HEK293T (cell line): Measurements from ENCODE around the gene SCAMP1.

Experiments used
- CTCF ChIA-PET: fragments of 350-600 bp; formaldehyde crosslinking; extraction: SDS; loops from one replicate; lab custom pipeline; 2021; ENCODE audit warnings: antibody characterized with exemption, inconsistent platforms; lab: Yijun Ruan, JAX
- POLR2A ChIA-PET: fragments of 350-600 bp; formaldehyde crosslinking; extraction: SDS; loops from one replicate; lab custom pipeline; 2020; ENCODE audit warnings: antibody characterized with exemption, inconsistent platforms; lab: Yijun Ruan, JAX
- DNase-seq: peaks from one replicate; pipeline ENCODE4 v3.0.0; 2012; ENCODE audit warnings: mixed read lengths; ENCODE audit errors: extremely low spot score
- ARNT ChIP-seq: fragments of 450-650 bp; IDR thresholded peaks from 2 replicates; pipeline ENCODE4 v1.6.1; 2017; ENCODE audit warnings: mild to moderate bottlenecking
- BHLHE40 ChIP-seq: fragments of 450-650 bp; IDR thresholded peaks from 2 replicates; pipeline ENCODE4 v1.6.1; 2016; ENCODE audit warnings: mild to moderate bottlenecking, moderate library complexity, borderline replicate concordance
- CTBP1 ChIP-seq: fragments of 450-650 bp; IDR thresholded peaks from 2 replicates; pipeline ENCODE4 v1.6.1; 2016; ENCODE audit warnings: borderline replicate concordance
- ELF4 ChIP-seq: fragments of 450-650 bp; IDR thresholded peaks from 2 replicates; pipeline ENCODE4 v1.6.1; 2017; ENCODE audit warnings: antibody characterized with exemption
- FOXA1 ChIP-seq: fragments of 450-650 bp; IDR thresholded peaks from 2 replicates; pipeline ENCODE4 v1.6.1; 2016; ENCODE audit warnings: mild to moderate bottlenecking
- FOXK2 ChIP-seq: fragments of 450-650 bp; IDR thresholded peaks from 2 replicates; pipeline ENCODE4 v1.6.1; 2016; ENCODE audit warnings: mild to moderate bottlenecking
- FOXM1 ChIP-seq: fragments of 450-650 bp; IDR thresholded peaks from 2 replicates; pipeline ENCODE4 v1.6.1; 2017; ENCODE audit warnings: mild to moderate bottlenecking, borderline replicate concordance
- HDGF ChIP-seq: fragments of 450-650 bp; IDR thresholded peaks from 2 replicates; pipeline ENCODE4 v1.6.1; 2017; ENCODE audit warnings: antibody characterized with exemption, borderline replicate concordance
- L3MBTL2 ChIP-seq: fragments of 450-650 bp; conservative IDR thresholded peaks from 2 replicates; pipeline ENCODE4 v1.6.1; 2016; ENCODE audit warnings: mild to moderate bottlenecking
- LEF1 ChIP-seq: fragments of 450-650 bp; IDR thresholded peaks from 2 replicates; pipeline ENCODE4 v1.6.1; 2017; ENCODE audit warnings: mild to moderate bottlenecking, borderline replicate concordance
- NFRKB ChIP-seq: fragments of 450-650 bp; IDR thresholded peaks from 2 replicates; pipeline ENCODE4 v1.6.1; 2016; ENCODE audit warnings: mild to moderate bottlenecking, moderate library complexity
- PKNOX1 ChIP-seq: fragments of 450-650 bp; IDR thresholded peaks from 2 replicates; pipeline ENCODE4 v1.6.1; 2016
- SP1 ChIP-seq: fragments of 450-650 bp; IDR thresholded peaks from 2 replicates; pipeline ENCODE4 v1.6.1; 2017
- SUZ12 ChIP-seq: fragments of 450-650 bp; IDR thresholded peaks from 2 replicates; pipeline ENCODE4 v1.6.1; 2016; ENCODE audit warnings: mild to moderate bottlenecking
- TARDBP ChIP-seq: fragments of 450-650 bp; IDR thresholded peaks from 2 replicates; pipeline ENCODE4 v1.6.1; 2016
- ZNF384 ChIP-seq: fragments of 450-650 bp; IDR thresholded peaks from 2 replicates; pipeline ENCODE4 v1.6.1; 2016

The SCAMP1 gene

GRCh38 chr5:78475370-78475769 lies 115.0 kb downstream of the SCAMP1 start:
- CTCF ChIA-PET, result no interaction called here
- TF ChIP-seq CTBP1 (no peak), TARDBP (no peak), NFRKB (no peak), BHLHE40 (no peak), ARNT (no peak), ZNF384 (no peak), FOXM1 (no peak), FOXK2 (no peak), HDGF (no peak), SUZ12 (no peak), LEF1 (no peak), PKNOX1 (no peak), FOXA1 (no peak), L3MBTL2 (no peak)
- POLR2A ChIA-PET, result no interaction called here
- DNase-seq, result no peak

GRCh38 chr5:78476795-78477194 lies 116.4 kb downstream of the SCAMP1 start:
- CTCF ChIA-PET, result interaction anchor here (0.8 kb wide), 1 partner anchor 18 kb away, joined by 3 read pairs; no protein-coding TSS in a partner anchor
- POLR2A ChIA-PET, result no interaction called here
- TF ChIP-seq HDGF, result no peak
- TF ChIP-seq SUZ12, result no peak
- no peak for TF ChIP-seq ARNT
- no peak for TF ChIP-seq SP1
- no peak for TF ChIP-seq ELF4
- no peak for TF ChIP-seq PKNOX1
- TF ChIP-seq BHLHE40, result no peak
- no peak for TF ChIP-seq NFRKB
- no peak for TF ChIP-seq FOXM1
- TF ChIP-seq LEF1, result no peak
- TF ChIP-seq L3MBTL2, result no peak
- no peak for TF ChIP-seq TARDBP
- no peak for TF ChIP-seq ZNF384
- TF ChIP-seq FOXA1, result no peak
- no peak for TF ChIP-seq FOXK2
- no peak for TF ChIP-seq CTBP1
- no peak for DNase-seq

- POLR2A ChIA-PET, result no interaction called here
- CTCF ChIA-PET, result no interaction called here
- no peak for DNase-seq
- no peak for TF ChIP-seq TARDBP
- TF ChIP-seq CTBP1, result no peak
- no peak for TF ChIP-seq L3MBTL2
- TF ChIP-seq NFRKB, result no peak
- TF ChIP-seq SP1, result no peak
- no peak for TF ChIP-seq LEF1
- no peak for TF ChIP-seq ZNF384
- TF ChIP-seq HDGF, result no peak
- TF ChIP-seq FOXM1, result no peak
- no peak for TF ChIP-seq BHLHE40
- TF ChIP-seq SUZ12, result no peak
These were observed 122.5 kb downstream of the SCAMP1 start for GRCh38 chr5:78482948-78483347.

GRCh38 chr5:78483809-78484521 lies 123.5 kb downstream of the SCAMP1 start:
- no peak for DNase-seq
- ChIA-PET POLR2A (no interaction called here), CTCF (no interaction called here)
- TF ChIP-seq TARDBP, result no peak
- TF ChIP-seq CTBP1, result no peak
- no peak for TF ChIP-seq ARNT
- no peak for TF ChIP-seq HDGF
- TF ChIP-seq PKNOX1, result no peak
- no peak for TF ChIP-seq FOXA1
- TF ChIP-seq LEF1, result no peak
- no peak for TF ChIP-seq SP1
- no peak for TF ChIP-seq ZNF384
- no peak for TF ChIP-seq BHLHE40
- no peak for TF ChIP-seq ELF4
- TF ChIP-seq FOXM1, result no peak
- TF ChIP-seq L3MBTL2, result no peak
- no peak for TF ChIP-seq FOXK2
- TF ChIP-seq NFRKB, result no peak

- ChIA-PET POLR2A (no interaction called here), CTCF (interaction anchor here (1.0 kb wide), 1 partner anchor 19 kb away, joined by 4 read pairs; no protein-coding TSS in a partner anchor)
- TF ChIP-seq BHLHE40 (no peak), L3MBTL2 (no peak), LEF1 (no peak), CTBP1 (no peak), SP1 (no peak), FOXK2 (no peak), FOXM1 (no peak), ARNT (no peak), FOXA1 (no peak), ELF4 (no peak), NFRKB (no peak), TARDBP (no peak), HDGF (no peak), PKNOX1 (no peak), ZNF384 (no peak)
- DNase-seq, result no peak
These were observed 125.8 kb downstream of the SCAMP1 start for GRCh38 chr5:78486218-78486617.
